Measurements from ENCODE around the gene DOCK3.

Gene DOCK3

GRCh38 chr3:51350751-51351150 is 676.0 kb downstream of the DOCK3 start:
- Histone ChIP-seq H3K36me3 (no peaks in the 10 kb centered on the region), H3K9me3 (no peaks in the 10 kb centered on the region), H3K4me3 (ENCODE audit: low read depth, low read length) (no peak overlapping the region), H3K27me3 (no peaks in the 10 kb centered on the region), H3K4me1 (no peaks in the 10 kb centered on the region)
- no peak for DNase-seq
- no peak for TF ChIP-seq CTCF (IDR thresholded peaks at IDR 0.05; ENCODE audit: low read depth, low read length)

GRCh38 chr3:51353131-51353530 is 678.4 kb downstream of the DOCK3 start:
- no peak for TF ChIP-seq CTCF (IDR thresholded peaks at IDR 0.05; ENCODE audit: low read depth, low read length)

GRCh38 chr3:51353691-51354090 is 679.0 kb downstream of the DOCK3 start:
- no peaks in the 10 kb centered on the region for H3K9me3 ChIP-seq

More at GRCh38 chr3:51353131-51353530, 678.4 kb downstream of the DOCK3 start:
- Histone ChIP-seq H3K4me1 (no peaks in the 10 kb centered on the region), H3K36me3 (no peaks in the 10 kb centered on the region), H3K4me3 (ENCODE audit: low read depth, low read length) (no peak overlapping the region), H3K9me3 (no peaks in the 10 kb centered on the region), H3K27me3 (no peaks in the 10 kb centered on the region)
- no peak for DNase-seq

GRCh38 chr3:51354172-51354571 is 679.4 kb downstream of the DOCK3 start:
- Histone ChIP-seq H3K4me1 (no peaks in the 10 kb centered on the region), H3K36me3 (no peaks in the 10 kb centered on the region), H3K4me3 (ENCODE audit: low read depth, low read length) (no peak overlapping the region), H3K9me3 (no peaks in the 10 kb centered on the region), H3K27me3 (no peaks in the 10 kb centered on the region)
- TF ChIP-seq CTCF (IDR thresholded peaks at IDR 0.05; ENCODE audit: low read depth, low read length), result no peak
- DNase-seq, result no peak

More at GRCh38 chr3:51353691-51354090, 679.0 kb downstream of the DOCK3 start:
- DNase-seq, result no peak
- TF ChIP-seq CTCF (IDR thresholded peaks at IDR 0.05; ENCODE audit: low read depth, low read length), result no peak
- H3K4me3 ChIP-seq (ENCODE audit: low read depth, low read length), result no peak overlapping the region
- no peaks in the 10 kb centered on the region for H3K27me3 ChIP-seq
- no peaks in the 10 kb centered on the region for H3K36me3 ChIP-seq
- H3K4me1 ChIP-seq, result no peaks in the 10 kb centered on the region

GRCh38 chr3:51354731-51355615 is 680.2 kb downstream of the DOCK3 start:
- Histone ChIP-seq H3K27me3 (no peaks in the 10 kb centered on the region), H3K4me1 (no peaks in the 10 kb centered on the region), H3K36me3 (no peaks in the 10 kb centered on the region), H3K9me3 (no peaks in the 10 kb centered on the region), H3K4me3 (ENCODE audit: low read depth, low read length) (no peak overlapping the region)
- no peak for DNase-seq
- TF ChIP-seq CTCF (IDR thresholded peaks at IDR 0.05; ENCODE audit: low read depth, low read length), result no peak

GRCh38 chr3:51355891-51356578 is 681.3 kb downstream of the DOCK3 start:
- no peak for TF ChIP-seq CTCF (IDR thresholded peaks at IDR 0.05; ENCODE audit: low read depth, low read length)
- Histone ChIP-seq H3K27me3 (no peaks in the 10 kb centered on the region), H3K36me3 (no peaks in the 10 kb centered on the region), H3K4me1 (no peaks in the 10 kb centered on the region), H3K9me3 (no peaks in the 10 kb centered on the region), H3K4me3 (ENCODE audit: low read depth, low read length) (no peak overlapping the region)
- DNase-seq, result no peak
